C4-2B (cell line): ENCODE measurements around the gene EML6.

ENCODE experiments used
- H3K27ac ChIP-seq: fragments of 450-650 bp; 2 replicates; pipeline ENCODE4 v1.5.1; 2017
- ZFX ChIP-seq: fragments of 450-650 bp; IDR thresholded peaks from 2 replicates; pipeline ENCODE4 v1.6.1; 2017
- TF ChIP-seq, protein P1 (sequence below): fragments of 450-650 bp; conservative IDR thresholded peaks from 2 replicates; pipeline ENCODE4 v1.5.1; 2017; ENCODE audit warnings: mild to moderate bottlenecking

The EML6 gene

DNA sequence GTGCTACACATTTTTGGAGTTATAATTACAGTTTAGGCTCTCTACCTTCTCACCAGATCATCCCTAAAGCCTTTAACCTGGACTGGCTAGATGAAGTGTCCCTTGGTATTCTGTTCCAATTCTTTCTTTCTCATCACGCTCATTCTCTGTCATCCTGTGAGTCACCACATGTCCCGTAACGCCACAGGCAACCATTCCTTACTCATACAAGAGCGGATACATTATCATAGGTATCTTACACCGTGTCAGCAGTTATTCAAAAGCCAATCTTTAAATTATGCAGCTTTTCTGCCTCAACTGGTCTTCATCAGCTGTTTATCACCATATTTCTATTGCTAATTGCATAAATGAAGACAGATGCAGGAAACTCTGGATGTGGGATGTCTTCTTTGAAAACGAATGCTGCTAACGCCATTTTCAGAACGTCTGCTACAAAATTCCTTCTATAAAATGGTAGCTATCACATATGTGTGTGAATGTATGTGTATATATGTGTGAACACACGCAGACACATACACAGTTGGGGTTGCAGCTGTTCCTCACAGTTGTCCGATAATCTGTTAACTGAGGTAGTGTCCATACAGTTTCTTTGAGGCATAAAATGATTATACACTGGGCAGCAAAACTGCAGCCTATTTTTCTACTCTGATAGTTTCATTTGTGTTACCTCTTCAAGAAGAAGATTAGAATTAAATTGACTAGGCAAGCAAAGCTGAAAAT, 47.9 kb downstream of the EML6 start:
- TF ChIP-seq, protein P1, sequence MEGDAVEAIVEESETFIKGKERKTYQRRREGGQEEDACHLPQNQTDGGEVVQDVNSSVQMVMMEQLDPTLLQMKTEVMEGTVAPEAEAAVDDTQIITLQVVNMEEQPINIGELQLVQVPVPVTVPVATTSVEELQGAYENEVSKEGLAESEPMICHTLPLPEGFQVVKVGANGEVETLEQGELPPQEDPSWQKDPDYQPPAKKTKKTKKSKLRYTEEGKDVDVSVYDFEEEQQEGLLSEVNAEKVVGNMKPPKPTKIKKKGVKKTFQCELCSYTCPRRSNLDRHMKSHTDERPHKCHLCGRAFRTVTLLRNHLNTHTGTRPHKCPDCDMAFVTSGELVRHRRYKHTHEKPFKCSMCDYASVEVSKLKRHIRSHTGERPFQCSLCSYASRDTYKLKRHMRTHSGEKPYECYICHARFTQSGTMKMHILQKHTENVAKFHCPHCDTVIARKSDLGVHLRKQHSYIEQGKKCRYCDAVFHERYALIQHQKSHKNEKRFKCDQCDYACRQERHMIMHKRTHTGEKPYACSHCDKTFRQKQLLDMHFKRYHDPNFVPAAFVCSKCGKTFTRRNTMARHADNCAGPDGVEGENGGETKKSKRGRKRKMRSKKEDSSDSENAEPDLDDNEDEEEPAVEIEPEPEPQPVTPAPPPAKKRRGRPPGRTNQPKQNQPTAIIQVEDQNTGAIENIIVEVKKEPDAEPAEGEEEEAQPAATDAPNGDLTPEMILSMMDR, result no peak
- no peak for TF ChIP-seq ZFX
- no peak overlapping the region for H3K27ac ChIP-seq

DNA sequence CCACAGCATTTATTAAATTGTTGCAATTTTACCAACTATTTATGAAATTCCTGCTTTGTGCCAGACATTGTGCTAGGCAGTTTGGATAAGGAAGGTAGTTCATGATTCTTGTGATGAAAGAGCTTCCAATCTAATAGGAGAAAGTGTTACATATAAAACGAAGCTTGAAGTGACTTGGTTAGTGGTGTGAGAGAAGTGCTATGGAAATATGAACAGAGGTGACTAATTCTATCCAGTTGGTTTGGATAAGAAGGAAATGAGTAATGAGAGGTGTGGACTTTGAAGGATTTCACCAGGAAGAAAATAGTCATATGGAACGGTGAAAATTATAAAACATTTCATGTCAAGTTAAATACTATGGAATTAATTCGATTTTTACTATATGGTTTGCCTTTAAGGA, 48.6 kb downstream of the EML6 start:
- TF ChIP-seq, protein P1, result no peak
- TF ChIP-seq ZFX, result no peak
- no peak overlapping the region for H3K27ac ChIP-seq

DNA sequence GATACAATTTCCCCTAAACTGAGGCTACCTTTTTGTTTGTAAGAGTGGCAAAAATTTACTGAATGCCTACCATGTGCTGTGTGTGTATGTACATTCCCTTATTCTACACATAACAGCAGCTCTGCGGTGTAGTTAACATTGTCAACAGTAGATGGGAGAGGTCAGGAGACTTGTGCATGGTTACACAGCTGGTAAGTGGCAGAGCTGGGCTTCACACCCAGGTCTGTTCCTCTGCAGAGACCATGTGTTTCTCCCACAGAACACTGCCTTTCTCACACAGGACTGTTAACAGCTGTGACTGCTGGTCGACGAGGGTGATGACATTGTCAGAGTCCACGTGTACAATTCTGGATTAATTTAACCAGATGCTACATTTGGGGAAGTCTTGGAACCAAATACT, 49.1 kb downstream of the EML6 start:
- TF ChIP-seq ZFX, result no peak
- TF ChIP-seq, protein P1, result no peak
- H3K27ac ChIP-seq, result no peak overlapping the region

DNA sequence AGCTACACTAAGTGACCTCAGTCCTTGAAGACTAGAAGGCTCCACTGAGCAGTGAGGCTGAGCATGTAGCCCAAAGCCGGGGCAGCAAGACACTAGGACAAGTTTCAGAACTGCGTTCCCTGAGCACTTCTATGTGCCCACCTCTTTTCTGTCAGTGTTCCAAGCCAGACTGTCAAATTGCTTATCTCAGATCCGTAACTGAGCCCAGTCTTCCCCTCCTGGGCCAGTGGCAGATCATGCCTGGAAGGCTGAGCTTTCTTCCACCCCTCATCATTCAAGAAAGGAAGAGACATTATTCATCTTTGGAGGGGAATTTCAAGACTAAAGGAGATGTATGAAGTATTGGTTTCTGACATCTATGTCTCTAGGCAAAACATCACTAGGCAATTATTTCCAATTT, 49.8 kb downstream of the EML6 start:
- TF ChIP-seq, protein P1, result no peak
- no peak for TF ChIP-seq ZFX
- no peak overlapping the region for H3K27ac ChIP-seq

DNA sequence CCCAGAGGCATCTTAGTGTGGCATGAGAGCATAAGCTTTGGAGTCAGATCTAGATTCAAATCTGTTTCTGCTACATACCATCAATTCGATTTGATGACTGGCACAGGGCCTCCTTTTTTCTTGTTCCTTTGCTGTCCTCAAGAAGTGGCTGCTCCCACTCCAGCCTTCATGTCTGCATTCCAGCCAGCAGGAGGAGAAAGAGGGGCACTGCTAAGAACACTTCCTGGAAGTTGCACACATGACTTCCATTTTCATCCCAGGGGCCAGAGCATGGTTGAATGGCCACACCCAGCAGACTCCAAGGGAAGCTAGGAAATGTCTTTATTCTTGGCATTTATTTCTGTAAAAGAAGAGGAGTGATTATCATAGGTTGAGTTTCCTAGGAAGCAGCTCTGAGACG, 50.4 kb downstream of the EML6 start:
- H3K27ac ChIP-seq, result no peak overlapping the region
- TF ChIP-seq ZFX, result no peak
- TF ChIP-seq, protein P1, result peak; percentile 18

DNA sequence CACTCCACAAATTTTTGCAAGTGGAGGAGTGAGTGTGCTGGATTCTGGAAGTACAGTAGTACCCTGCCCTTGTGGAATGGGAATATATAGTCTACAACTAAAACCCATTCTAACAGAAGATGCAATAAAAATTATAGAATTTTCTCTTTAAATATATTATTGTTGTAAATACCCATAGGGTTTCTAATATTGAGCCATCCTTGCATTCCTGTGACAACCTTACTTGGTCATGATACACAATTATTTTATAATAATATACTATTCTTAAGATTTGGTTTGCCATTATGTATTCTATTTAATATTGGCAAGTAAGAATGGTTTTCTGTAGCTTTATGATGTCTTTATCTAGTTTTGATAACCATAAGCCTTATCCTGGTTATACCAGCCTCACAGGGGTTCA, 52.2 kb downstream of the EML6 start:
- TF ChIP-seq, protein P1, result no peak
- no peak for TF ChIP-seq ZFX
- H3K27ac ChIP-seq, result no peak overlapping the region

DNA sequence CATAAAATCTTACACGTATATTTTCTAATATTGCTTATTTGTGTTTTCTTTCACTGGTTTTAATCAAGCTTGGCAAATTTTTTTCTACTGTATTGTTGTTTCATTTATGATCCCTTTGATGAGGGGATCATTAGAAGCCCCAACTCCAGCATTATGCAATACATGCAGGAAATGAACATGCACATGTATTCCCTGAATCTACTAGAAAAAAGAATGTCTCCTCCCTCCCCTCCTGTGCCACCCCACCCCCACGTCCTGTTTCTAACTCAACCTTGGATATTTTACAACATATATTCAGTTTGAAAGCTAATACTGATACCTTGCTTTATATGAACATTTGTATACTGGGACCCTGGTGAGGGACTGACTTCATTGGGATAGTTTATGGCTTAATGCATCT, 53.0 kb downstream of the EML6 start:
- no peak for TF ChIP-seq ZFX
- TF ChIP-seq, protein P1, result no peak
- H3K27ac ChIP-seq, result no peak overlapping the region
